Measurements from ENCODE around the gene VWA5B1.
A peak's percentile ranks its signal among the peaks of the same experiment; 100 is the strongest.

The VWA5B1 gene

DNA sequence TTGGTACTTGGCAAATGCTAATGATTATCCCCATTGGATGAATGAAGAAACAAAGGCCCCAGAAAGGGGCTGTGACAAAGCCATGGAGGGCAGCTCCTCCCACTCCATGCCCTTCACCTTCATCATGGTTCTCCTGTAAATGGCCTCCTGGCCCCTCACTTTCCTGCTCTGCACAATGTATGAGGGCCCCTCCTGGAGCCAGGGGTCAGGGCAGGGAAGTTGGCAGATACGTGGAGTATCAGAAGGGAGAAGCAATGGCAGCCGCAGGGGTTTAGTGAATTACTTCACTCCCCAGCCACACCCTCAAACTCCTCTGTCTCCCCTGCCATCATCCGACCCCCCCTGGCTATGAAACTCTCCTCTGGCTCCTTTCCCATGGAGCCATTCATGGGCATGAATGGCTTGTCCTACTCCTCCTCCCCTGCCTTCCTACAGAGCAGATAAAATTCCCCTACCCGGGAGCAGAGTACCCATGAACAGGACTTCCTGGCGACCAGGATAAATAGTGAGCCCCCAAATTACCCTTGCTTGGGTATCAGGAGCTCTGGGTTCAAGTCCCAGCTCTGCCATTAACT lies 109.0 kb downstream of the VWA5B1 start:
- no peak for DNase-seq

DNA sequence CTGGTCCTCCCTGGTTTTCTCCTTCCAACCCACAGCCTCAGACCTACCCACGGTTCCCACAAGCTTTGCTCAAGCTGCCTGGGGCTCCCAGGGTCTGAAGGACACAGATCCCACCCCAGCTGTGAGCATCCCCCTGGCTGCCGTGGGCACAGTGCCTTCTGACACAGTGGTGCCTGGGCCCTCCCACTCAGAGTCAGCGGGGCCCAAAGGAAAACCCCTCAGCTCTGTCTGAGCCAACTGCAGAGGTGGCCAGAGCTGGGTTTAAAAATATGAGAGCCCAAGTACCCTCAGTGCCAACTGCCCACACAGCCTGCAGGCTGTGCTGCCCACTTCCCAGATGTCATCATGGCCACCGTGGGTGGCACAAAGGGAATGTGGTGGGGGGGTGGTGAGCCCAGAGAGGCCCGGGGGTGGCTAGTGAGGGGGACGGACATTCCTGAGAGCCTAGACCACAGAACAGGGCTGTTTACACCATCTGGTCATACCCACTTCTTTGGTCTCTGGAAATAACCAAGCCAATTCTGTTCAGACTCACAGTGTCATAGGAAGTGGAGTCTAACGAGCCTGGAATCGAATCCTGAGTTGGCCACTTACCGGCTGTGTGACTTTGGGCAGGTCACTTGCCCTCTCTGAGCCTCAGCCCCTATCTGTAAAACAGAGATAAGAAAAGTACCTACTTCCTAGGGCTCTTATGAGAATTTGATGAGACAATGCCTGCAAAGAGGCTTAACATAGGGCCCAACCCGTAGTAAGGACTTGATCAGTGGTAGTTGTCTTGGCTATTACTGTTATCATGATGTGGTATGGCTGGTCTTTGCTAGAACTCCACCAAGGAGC lies 109.9 kb downstream of the VWA5B1 start:
- no peak for DNase-seq

DNA sequence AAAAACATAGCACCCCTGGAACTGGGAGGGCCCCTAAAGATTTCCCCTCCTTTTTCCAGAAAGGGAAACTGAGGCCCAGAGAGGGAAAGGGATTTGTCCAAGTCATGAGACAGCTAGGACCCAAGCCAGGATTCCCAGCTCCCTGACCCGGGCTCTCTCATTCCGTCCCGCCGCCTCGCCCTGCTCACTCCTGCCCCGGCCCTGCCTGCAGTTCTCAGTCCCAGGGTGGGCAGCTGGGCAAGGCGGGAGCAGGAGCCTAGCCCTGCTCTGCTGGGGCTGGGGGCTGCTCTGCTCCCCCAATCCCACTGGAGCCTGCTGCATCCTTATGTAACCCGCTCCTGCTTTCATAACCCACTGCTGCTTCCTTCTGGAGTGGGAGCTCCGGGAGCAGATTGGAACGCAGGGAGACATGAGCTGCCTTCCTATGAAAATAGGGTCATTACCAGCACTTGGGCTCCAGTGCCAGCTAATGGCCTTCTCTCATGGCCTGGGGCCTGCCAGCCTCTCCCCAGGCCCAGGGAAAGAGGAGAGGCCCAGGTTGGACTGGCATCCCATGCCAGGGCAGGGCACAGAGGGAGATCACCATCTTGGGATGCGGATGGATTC lies 110.8 kb downstream of the VWA5B1 start:
- DNase-seq: no peak

DNA sequence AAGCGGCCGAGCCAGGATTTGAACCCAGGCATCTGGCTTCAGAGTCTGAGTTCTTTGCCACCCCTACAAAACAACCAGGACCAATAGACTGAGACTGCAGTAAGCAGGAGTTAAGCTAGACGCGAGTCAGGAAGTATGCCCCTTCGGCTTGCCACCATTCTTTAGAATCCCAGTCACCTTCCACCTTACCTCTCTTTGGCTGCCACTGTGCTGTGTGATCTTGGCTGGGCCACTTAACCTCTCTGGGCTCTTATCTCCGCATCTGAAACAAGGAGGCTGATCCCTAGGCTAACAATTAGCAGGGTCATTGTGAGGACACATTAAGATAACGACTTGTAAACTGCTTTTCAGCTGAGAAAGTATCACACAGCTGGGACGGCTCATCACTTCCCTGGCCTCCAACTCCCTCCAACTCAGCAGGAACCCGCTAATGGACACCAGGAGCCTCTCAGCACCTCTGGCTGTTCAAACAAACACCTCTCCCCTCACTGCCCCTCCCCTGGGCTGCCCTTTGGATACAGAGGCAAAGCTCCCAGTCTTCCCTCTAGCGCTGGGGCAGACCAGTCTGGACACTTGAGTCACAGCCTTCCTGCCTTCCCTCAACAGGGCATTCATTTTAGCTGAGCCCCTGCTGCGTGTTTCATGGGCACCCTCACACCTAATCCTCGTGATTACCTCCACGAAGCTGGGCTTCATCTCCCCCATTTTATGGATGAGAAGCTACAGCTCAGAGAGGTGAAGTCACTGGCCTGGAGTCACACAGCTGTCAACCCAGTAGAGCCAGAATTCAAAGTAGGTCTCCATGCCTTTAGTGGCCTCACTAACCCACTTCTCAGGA lies 112.1 kb downstream of the VWA5B1 start:
- DNase-seq: peak; percentile 29

DNA sequence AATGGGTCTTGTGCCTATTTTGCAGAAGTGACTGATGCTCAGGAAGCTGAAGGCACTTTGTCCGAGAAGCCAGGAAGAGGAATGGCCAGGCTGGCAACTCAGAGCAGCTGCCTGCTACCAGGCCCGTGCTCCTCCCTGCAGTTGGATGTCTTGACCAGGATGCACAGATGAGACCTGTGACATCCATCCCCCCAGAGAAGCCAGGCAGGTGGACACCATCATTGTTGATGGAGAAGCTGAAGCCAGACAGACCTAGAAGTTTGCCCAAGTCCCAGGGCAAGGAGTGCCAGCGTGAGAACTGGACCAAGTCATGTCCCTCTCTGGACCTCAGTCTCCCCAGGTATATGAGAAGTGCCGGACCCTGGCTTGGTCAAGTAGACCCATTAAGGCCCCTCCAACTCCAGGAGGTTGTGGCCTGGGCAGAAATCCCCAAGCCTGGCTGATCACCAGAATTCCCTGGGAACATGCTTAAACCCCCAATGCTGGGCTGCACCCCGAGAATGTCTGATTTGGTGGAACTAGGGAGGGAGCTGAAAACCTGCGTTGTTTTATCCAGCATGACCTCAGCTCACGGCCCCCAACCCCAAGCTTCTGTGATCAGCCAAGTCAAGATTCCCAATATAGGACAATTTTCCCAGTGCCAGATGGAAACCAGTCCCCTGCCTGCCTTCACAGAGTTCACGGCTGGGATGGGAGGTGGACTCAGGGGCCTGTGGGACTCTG lies 112.9 kb downstream of the VWA5B1 start:
- DNase-seq: no peak

DNA sequence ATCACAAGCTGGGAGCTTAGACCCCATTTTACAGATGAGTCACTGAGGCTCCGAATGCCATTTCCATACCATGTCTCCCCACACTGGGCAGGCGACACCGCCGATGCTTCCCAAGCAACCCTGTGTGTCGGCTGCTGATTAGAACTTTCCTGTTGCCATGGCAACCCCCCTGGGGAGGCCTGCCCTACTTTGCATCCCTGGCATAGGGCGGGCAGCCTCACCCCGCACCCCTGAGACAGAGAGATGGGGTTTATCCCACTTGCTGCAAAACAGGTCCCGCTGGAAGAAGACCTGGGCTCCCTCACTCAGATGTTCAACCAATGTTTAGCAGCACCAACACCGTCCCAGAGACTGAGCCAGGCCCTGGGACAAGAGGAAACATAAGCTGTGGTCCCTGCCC lies 113.8 kb downstream of the VWA5B1 start:
- no peak for DNase-seq
